Measurements from ENCODE around the gene TRPM8. TPM values are rescaled to one million over a fixed set of nuclear protein-coding genes. Genes with fewer than 3 reads are reported as not detected.
A peak's percentile ranks its signal among the peaks of the same experiment; 100 is the strongest.

Gene TRPM8
- total RNA-seq, 3 donors from 2014 or later (not counting 1 experiment from before 2014, with no cell fraction given): not detected

DNA sequence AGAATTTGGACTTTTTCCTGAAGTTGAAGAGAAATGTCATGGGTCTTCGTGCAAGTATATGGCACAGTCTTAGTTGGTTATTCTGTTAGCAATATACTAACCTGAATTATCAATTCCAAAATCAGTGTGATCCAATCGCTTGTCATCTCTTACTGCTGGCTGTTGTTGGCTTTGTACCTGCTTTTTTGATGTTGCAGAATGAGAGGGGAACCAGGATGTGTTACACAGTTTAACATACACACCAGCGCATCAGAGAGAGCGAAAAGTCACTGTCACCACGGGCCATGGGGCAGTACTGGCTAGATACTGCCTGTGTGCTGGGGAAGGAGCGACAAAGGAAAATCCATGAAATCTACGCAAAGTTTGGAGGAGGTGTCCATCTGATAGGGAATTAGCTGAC lies 74.0 kb downstream of the TRPM8 start:
- TF ChIP-seq, protein P1, sequence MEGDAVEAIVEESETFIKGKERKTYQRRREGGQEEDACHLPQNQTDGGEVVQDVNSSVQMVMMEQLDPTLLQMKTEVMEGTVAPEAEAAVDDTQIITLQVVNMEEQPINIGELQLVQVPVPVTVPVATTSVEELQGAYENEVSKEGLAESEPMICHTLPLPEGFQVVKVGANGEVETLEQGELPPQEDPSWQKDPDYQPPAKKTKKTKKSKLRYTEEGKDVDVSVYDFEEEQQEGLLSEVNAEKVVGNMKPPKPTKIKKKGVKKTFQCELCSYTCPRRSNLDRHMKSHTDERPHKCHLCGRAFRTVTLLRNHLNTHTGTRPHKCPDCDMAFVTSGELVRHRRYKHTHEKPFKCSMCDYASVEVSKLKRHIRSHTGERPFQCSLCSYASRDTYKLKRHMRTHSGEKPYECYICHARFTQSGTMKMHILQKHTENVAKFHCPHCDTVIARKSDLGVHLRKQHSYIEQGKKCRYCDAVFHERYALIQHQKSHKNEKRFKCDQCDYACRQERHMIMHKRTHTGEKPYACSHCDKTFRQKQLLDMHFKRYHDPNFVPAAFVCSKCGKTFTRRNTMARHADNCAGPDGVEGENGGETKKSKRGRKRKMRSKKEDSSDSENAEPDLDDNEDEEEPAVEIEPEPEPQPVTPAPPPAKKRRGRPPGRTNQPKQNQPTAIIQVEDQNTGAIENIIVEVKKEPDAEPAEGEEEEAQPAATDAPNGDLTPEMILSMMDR (IDR thresholded peaks at IDR 0.05): no peak
- no peak overlapping the region for H3K4me3 ChIP-seq (ENCODE audit: low read length)
- peaks cover 5% of the 10 kb centered on the region for H3K9me3 ChIP-seq (ENCODE audit: control insufficient read depth, insufficient read depth, low read length)
- H3K27me3 ChIP-seq (ENCODE audit: control insufficient read depth, insufficient read depth, low read length): no peaks in the 10 kb centered on the region
- no peaks in the 10 kb centered on the region for H3K27me3 Mint-ChIP-seq (ENCODE audit: low read depth in 2 of 2)
- no peak for ATAC-seq
- H3K36me3 Mint-ChIP-seq: peaks cover 7% of the 10 kb centered on the region
- H3K4me1 Mint-ChIP-seq: peaks cover 49 to 52% of the 10 kb centered on the region in 2 donors
- H3K27ac Mint-ChIP-seq: peak overlapping the region; percentile 59 to 86
- H3K4me1 ChIP-seq (ENCODE audit: control insufficient read depth, insufficient read depth, low read length): peaks cover 59% of the 10 kb centered on the region
- no peaks in the 10 kb centered on the region for H3K36me3 ChIP-seq (ENCODE audit: control insufficient read depth, insufficient read depth, low read length)
- intact Hi-C loops (cut with micrococcal nuclease): loop anchor here (2.0 to 10.0 kb wide), 4 partner anchors 86 to 500 kb away; no protein-coding TSS in a partner anchor
- peak overlapping the region; percentile 45 for H3K4me3 Mint-ChIP-seq
- peak overlapping the region; percentile 63 for H3K27ac ChIP-seq (ENCODE audit: low read length)
- 76% methylated on average over 6 of the region's 7 CpGs for WGBS (ENCODE audit: insufficient coverage)
- peak in 1 of 2 donors; percentile 53 for DNase-seq
- H3K9me3 Mint-ChIP-seq: no peaks in the 10 kb centered on the region

DNA sequence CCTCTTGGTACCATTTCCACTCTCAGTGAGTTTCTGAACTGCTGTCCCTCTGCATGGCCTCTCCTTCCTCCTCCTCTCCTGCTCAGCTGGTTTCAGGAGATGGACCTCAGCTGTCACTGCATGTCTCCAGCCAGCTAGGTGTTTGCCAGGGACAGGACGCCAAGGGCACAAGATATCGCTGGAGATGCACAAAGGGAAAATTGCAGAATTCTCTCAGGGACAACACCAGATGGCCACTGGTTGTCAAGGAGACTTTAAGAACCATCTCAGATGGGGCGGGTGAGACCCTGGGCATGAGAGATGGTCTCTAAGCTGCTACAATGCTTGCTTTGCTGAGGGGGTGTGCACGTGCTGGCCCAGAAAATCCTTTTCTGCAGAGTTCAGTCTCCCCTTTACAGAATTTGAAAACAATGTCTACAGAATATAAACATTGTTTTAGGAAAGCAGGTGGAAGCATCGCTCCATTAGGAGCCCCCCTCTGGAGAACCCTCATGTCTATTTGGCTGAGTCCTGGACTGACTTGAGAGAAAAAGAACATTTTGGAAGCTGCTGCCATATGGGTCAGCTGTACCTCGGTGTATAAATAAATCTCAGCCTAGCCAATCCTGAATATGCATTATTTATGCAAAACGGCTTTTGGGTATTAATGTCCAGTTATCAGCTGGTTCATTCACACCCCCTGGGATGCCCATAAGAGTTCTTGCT lies 75.5 kb downstream of the TRPM8 start:
- no peak for DNase-seq
- 93% methylated on average over 7 of the region's 7 CpGs for WGBS (ENCODE audit: insufficient coverage)
- no peak overlapping the region for H3K27ac ChIP-seq (ENCODE audit: low read length)
- ATAC-seq: no peak
- peaks cover 67% of the 10 kb centered on the region for H3K4me1 ChIP-seq (ENCODE audit: control insufficient read depth, insufficient read depth, low read length)
- Mint-ChIP-seq H3K27ac (peak overlapping the region in 1 of 2 donors; percentile 58), H3K4me1 (peaks cover 56 to 57% of the 10 kb centered on the region in 2 donors), H3K4me3 (no peak overlapping the region), H3K36me3 (peaks cover 7% of the 10 kb centered on the region), H3K9me3 (no peaks in the 10 kb centered on the region), H3K27me3 (ENCODE audit: low read depth in 2 of 2) (no peaks in the 10 kb centered on the region)
- H3K4me3 ChIP-seq (ENCODE audit: low read length): no peak overlapping the region
- TF ChIP-seq, protein P1 (IDR thresholded peaks at IDR 0.05): no peak
- no peaks in the 10 kb centered on the region for H3K36me3 ChIP-seq (ENCODE audit: control insufficient read depth, insufficient read depth, low read length)
- no peaks in the 10 kb centered on the region for H3K27me3 ChIP-seq (ENCODE audit: control insufficient read depth, insufficient read depth, low read length)
- peaks cover 5% of the 10 kb centered on the region for H3K9me3 ChIP-seq (ENCODE audit: control insufficient read depth, insufficient read depth, low read length)
- intact Hi-C loops (cut with micrococcal nuclease): loop anchor here (5.0 to 10.0 kb wide), 2 partner anchors 85 to 432 kb away; no protein-coding TSS in a partner anchor

DNA sequence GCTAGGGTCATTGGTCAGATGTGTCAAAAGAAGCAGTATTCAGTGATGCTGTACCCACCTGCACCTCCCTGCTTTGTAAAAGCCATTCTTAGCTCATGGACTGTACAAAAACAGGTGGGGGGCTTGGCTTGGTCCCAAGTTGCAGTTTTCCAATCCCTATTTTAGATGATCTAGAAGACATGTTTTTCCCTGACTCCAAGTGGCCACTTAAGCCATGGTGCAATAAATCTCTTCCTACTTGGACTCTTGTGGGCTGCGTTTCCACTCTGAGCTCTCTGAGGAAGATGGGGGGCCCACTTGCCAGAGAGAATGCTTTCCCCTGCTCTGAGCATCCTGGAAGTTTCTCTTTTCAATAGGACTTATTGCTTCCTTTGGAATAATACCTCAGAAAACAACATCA lies 76.3 kb downstream of the TRPM8 start:
- ATAC-seq (no peak), DNase-seq (no peak)
- Histone ChIP-seq H3K4me3 (ENCODE audit: low read length) (no peak overlapping the region), H3K27ac (ENCODE audit: low read length) (no peak overlapping the region), H3K4me1 (ENCODE audit: control insufficient read depth, insufficient read depth, low read length) (peaks cover 69% of the 10 kb centered on the region), H3K9me3 (ENCODE audit: control insufficient read depth, insufficient read depth, low read length) (peaks cover 5% of the 10 kb centered on the region), H3K36me3 (ENCODE audit: control insufficient read depth, insufficient read depth, low read length) (no peaks in the 10 kb centered on the region), H3K27me3 (ENCODE audit: control insufficient read depth, insufficient read depth, low read length) (no peaks in the 10 kb centered on the region)
- peaks cover 2% of the 10 kb centered on the region for H3K36me3 Mint-ChIP-seq
- H3K4me3 Mint-ChIP-seq: no peak overlapping the region
- peaks cover 52 to 53% of the 10 kb centered on the region in 2 donors for H3K4me1 Mint-ChIP-seq
- intact Hi-C loops (cut with micrococcal nuclease): loop anchor here (5.0 to 10.0 kb wide), 2 partner anchors 84 to 431 kb away; no protein-coding TSS in a partner anchor
- WGBS (ENCODE audit: insufficient coverage): 94% methylated on average over 1 of the region's 1 CpG
- TF ChIP-seq, protein P1 (IDR thresholded peaks at IDR 0.05): no peak
- H3K27ac Mint-ChIP-seq: no peak overlapping the region
- H3K9me3 Mint-ChIP-seq: no peaks in the 10 kb centered on the region
- H3K27me3 Mint-ChIP-seq (ENCODE audit: low read depth in 2 of 2): no peaks in the 10 kb centered on the region

Measured in natural killer cell (primary cell).